K562 (cell line): ENCODE measurements around the gene ASIC3. TPM values are rescaled to one million over a fixed set of nuclear protein-coding genes. Genes with fewer than 3 reads are reported as not detected.
A peak's percentile ranks its signal among the peaks of the same experiment; 100 is the strongest.

Experiments used
- ARID2 ChIP-seq: fragments of 450-650 bp; IDR thresholded peaks from 2 replicates; pipeline ENCODE4 v1.6.1; 2017; ENCODE audit warnings: antibody characterized with exemption, mild to moderate bottlenecking
- ARNT ChIP-seq, 2 experiments: fragments of 450-650 bp; IDR thresholded peaks; 2 replicates each; pipeline ENCODE4 v1.6.1; 2016; ENCODE audit warnings: mild to moderate bottlenecking in 1 of 2
- CREBBP ChIP-seq: IDR thresholded peaks from one replicate; pipeline ENCODE4 v1.6.1; 2012; ENCODE audit warnings: low read depth, mild to moderate bottlenecking, control low read depth, inconsistent platforms, low read length
- CSDE1 ChIP-seq, 2 experiments: fragments of 450-650 bp; IDR thresholded peaks; 2 replicates each; pipeline ENCODE4 v1.6.1; 2016; ENCODE audit warnings: mild to moderate bottlenecking in 1 of 2
- ELF4 ChIP-seq: fragments of 450-650 bp; formaldehyde crosslinking; IDR thresholded peaks from 2 replicates; pipeline ENCODE4 v1.4.0; 2022; ENCODE audit warnings: missing genetic modification characterization
- FOSL1 ChIP-seq: fragments of 200-800 bp; sonication (Bioruptor generic); conservative IDR thresholded peaks from 2 replicates; pipeline ENCODE4 v1.6.1; 2016; ENCODE audit warnings: missing genetic modification characterization, missing compliant biosample characterization
- HDAC6 ChIP-seq: IDR thresholded peaks from 2 replicates; pipeline ENCODE4 v1.6.1; 2012; ENCODE audit warnings: low read depth, mild to moderate bottlenecking, control low read depth, inconsistent platforms, low read length, moderate library complexity
- ID3 ChIP-seq, 2 experiments: fragments of 250-450 bp in 1 of 2; fragments of 450-650 bp in 1 of 2; sonication (Bioruptor Pico) in 1 of 2; IDR thresholded peaks; 2 replicates each; pipeline versions ENCODE4 v1.6.1 to v1.8.0; 2016 to 2021; ENCODE audit warnings: mild to moderate bottlenecking in 2 of 2, moderate library complexity in 2 of 2, missing compliant biosample characterization in 1 of 2, missing genetic modification characterization in 1 of 2
- KDM5B ChIP-seq: fragments of 200-600 bp; sonication (generic); IDR thresholded peaks from 2 replicates; pipeline ENCODE4 v1.6.1; 2012; ENCODE audit warnings: low read depth, mild to moderate bottlenecking, moderate library complexity, low read length, control low read depth, inconsistent platforms; ENCODE audit not compliant: insufficient replicate concordance
- MLLT1 ChIP-seq, 2 experiments: fragments of 450-650 bp; IDR thresholded peaks; 2 replicates each; pipeline ENCODE4 v1.6.1; 2016
- RCOR1 ChIP-seq, 2 experiments: IDR thresholded peaks; 2 replicates each; pipeline ENCODE4 v1.6.1; 2012; ENCODE audit warnings: low read depth in 2 of 2, low read length in 2 of 2, borderline replicate concordance in 1 of 2, improper control_type of control experiment in 1 of 2
- SAP30 ChIP-seq: fragments of 200-600 bp; sonication (generic); IDR thresholded peaks from 2 replicates; pipeline ENCODE4 v1.6.1; 2012; ENCODE audit warnings: borderline replicate concordance, low read depth, mild to moderate bottlenecking, moderate library complexity, low read length, control low read depth, inconsistent platforms; ENCODE audit not compliant: insufficient read depth, poor library complexity, severe bottlenecking
- ZFP36 ChIP-seq: fragments of 150-350 bp; IDR thresholded peaks from 2 replicates; pipeline ENCODE4 v1.6.1; 2018; ENCODE audit warnings: low read length, low read depth; ENCODE audit not compliant: partially characterized antibody
- ZNF311 ChIP-seq: fragments of 250-450 bp; sonication (Bioruptor Pico); IDR thresholded peaks from 2 replicates; pipeline ENCODE4 v1.4.0; 2020; ENCODE audit warnings: mild to moderate bottlenecking, moderate library complexity
- ZNF407 ChIP-seq: fragments of 450-650 bp; IDR thresholded peaks from 2 replicates; pipeline ENCODE4 v1.6.1; 2016; ENCODE audit warnings: low read depth
- polyA plus RNA-seq, 8 experiments: library from polyadenylated mRNA; depleted of rRNA in 4 of 8; stranded (reverse) in 5 of 8; unstranded in 3 of 8; fragments of >200 nt; fragmentation: Nextera tagmentation in 2 of 8; fragmentation: Illumina TruSeq in 1 of 8; extraction: Ambion mirVana in 2 of 8; extraction: Trizol in 1 of 8; gene quantifications; 2 replicates each; pipeline versions ENCODE4 v1.2.1 to v1.2.3, GENCODE V29; 2011 to 2014; ENCODE audit warnings: inconsistent platforms in 1 of 8, missing spikeins in 1 of 8
- total RNA-seq, 7 experiments: library from RNA; depleted of rRNA in 6 of 7; stranded (reverse); fragments of >200 nt in 6 of 7; fragmentation: Illumina TruSeq in 2 of 7; extraction: Trizol in 2 of 7; gene quantifications; 2 replicates each; pipeline versions ENCODE4 v1.2.1 to v1.2.3, GENCODE V29; 2011 to 2021; ENCODE audit warnings: low replicate concordance in 1 of 7

The ASIC3 gene
- total and polyA plus RNA-seq, 9 of the 15 experiments (the other 6 are each of a cell fraction or from before 2014, with no cell fraction given), result 0.11 to 5.0 (median 0.87) TPM

- TF ChIP-seq ARID2 (peak; percentile 64), ZNF407 (peak; percentile 22; the same call in 1 of the 2 replicates), ZNF311 (0 out of 2 replicates have a peak, but pooled peaks have one; percentile 23), ID3 (CRISPR knock-in tag; IDR thresholded peaks at IDR 0.05) (no peak), ID3 (tag; IDR thresholded peaks at IDR 0.05) (peak; percentile 52; the same call in 1 of the 2 replicates), MLLT1 (IDR thresholded peaks at IDR 0.05) (peak; percentile 84 to 90), HDAC6 (no peak), ELF4 (CRISPR knock-in tag) (peak; percentile 41; the same call in 1 of the 2 replicates), ZFP36 (no peak), ARNT (IDR thresholded peaks at IDR 0.05) (peak in 1 of 2 experiments; percentile 73; a peak in 1 of 4 replicates), FOSL1 (tag) (0 out of 2 replicates have a peak, but pooled peaks have one; percentile 23), CREBBP (no peak), KDM5B (peak; percentile 45), SAP30 (peak; percentile 47), RCOR1 (IDR thresholded peaks at IDR 0.05; ENCODE audit: borderline replicate concordance in 1 of 2, low read depth in 2 of 2, low read length in 2 of 2) (0 out of 4 replicates have a peak, but pooled peaks of 1 of the 2 experiments have one; percentile 5), CSDE1 (IDR thresholded peaks at IDR 0.05) (0 out of 4 replicates have a peak, but pooled peaks of 1 of the 2 experiments have one; percentile 70)
Observed at GRCh38 chr7:151082141-151083070, 34.1 kb downstream of the ASIC3 start (continued).
